Anterior cingulate cortex (tissue), 58 donors: Measurements from ENCODE around the gene DACH1.
A peak's percentile ranks its signal among the peaks of the same experiment; 100 is the strongest.
"Not testable (repeated sequence)": the region's sequence is repeated elsewhere in the genome, so short reads cannot be mapped to it uniquely, and the experiment has no call there.

Experiments used
- DNase-seq, 58 donors: peaks; one replicate each; lab custom pipeline; 2025; lab: John Stamatoyannopoulos, UW

DACH1 gene

GRCh38 chr13:71867131-71867814 is at the start of gene DACH1:
Gene DACH1 (minus strand): TSS chr13:71867204.
- DNase-seq: peak in 3 of 58 donors; percentile 7 to 37 (median 15)

- no peak for DNase-seq
Observed at GRCh38 chr13:71913717-71914116, 46.7 kb upstream of the DACH1 start.

- no peak for DNase-seq
Observed at GRCh38 chr13:71912524-71912923, 45.5 kb upstream of the DACH1 start.

DNA sequence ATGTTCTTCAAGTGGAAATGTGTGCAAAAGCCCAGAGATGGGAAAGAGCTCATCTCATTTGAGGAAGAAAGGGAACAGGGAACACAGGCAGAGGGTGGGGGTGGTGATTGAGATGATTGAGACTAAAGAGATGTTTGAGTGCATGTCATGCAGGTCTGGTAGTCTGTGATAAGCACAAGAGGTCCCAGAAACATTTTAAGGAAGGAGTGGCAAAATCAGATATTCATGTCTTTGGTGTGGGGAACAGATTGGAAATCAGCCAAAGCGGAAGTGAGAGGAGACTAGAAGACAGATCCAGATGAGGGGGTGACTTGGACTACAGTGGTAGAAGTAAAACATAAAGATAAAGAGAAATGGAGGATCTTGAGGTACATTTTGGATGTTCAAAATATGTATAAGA is 39.4 kb upstream of the DACH1 start:
- no peak for DNase-seq

DNA sequence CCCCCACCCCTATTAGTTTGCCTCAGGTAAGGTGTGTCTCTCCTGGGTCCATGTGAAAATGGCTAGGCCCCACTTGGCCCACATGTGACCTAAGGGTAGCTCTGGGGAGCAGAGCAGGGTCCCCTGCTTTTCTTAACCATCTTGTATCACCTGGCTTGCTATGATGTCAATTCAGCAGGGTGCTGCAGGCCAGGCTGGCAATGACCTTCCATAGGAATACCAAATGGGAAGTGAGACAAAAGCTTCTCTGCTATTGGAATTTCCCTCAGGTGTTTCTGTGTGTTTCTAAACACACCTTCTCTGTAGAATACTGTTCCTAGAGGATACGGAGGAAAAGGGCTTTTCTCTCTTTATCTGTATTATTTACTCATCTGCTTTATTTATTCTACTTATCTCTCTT is 35.7 kb upstream of the DACH1 start:
- DNase-seq: no peak

- not testable (repeated sequence) for DNase-seq
Observed at GRCh38 chr13:71893506-71893905, 26.5 kb upstream of the DACH1 start.

GRCh38 chr13:71886880-71887279 is 19.9 kb upstream of the DACH1 start:
- no peak for DNase-seq

DNA sequence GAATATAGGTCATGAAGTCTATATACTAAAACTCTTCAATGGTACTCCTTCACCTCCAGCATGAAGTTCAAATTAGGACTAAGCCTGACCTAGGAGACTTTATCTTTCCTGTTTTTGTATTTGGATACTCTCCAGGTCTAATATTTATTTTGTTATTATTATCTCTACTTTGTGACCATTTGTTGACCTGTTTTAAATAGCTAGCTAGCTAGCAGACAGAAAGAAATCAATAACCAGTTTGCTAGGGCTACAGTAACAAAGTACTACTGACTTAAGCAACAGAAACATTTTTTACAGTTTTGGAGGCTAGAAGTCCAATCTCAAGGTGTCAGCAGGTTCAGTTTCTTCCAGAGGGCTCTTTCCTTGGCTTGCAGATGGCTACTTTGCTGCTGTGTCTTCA is 15.1 kb upstream of the DACH1 start:
- DNase-seq: no peak

DNA sequence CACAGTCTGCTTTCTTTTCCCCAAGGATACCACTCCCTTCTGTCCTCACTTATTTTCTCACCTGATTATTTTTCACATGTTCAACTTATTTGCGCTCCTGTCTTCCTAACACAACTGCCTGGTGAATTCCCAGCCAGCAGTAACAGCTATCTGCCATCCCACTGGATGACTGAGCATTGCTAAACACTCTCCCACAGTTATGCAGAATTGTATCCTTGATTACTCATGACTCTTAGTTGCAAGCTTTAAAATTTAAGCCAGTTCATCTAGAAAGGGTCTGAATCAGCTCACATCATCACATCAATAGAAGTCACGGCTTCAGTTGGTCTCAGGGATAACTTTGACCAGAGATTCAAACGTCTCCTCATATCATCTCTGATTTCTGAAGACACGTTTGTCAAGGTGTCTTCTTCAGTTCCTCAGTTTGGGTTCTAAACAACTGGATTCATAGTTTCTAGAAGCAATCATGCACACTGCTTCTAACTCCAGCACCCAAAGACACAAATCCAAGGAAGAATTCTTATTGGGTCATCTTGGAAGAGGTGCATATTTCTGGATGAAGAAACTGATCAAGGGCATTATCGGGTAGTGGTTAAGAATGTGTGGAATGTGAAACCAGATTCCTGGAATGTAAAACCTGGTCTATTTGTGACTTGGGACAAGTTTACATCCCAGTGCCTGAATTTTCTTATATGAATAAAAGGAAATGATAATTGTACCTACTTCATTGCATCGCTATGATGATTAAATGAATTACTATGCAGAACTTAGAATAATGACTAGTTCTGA is 13.9 kb upstream of the DACH1 start:
- DNase-seq: no peak

DNA sequence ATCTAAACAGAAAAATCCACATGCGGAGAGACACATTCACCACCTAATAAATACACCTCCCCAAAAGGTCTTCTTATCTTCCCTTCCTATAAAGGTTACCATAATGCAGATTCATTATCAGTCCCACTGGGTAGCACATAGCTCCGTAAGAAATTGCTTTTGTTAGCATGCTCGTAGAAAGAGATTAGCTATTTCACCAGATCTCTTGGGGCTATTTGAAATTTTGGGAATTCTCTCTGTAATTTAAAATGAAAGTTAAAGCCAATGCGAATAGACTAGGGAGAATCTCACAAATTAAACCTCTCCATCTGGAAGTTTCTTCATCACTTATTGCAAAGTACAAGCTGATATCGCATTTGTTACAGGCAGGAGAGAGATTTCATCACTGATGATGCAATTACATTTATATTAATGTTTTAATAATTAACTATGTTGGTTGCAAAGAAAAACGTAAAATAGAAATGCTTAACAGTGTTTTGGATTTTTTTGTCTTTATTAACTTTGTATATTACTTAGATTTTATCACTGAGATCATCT is 12.9 kb upstream of the DACH1 start:
- DNase-seq: no peak

- DNase-seq: no peak
Observed at GRCh38 chr13:71879129-71879535, 12.1 kb upstream of the DACH1 start.

- no peak for DNase-seq
Observed at GRCh38 chr13:71877256-71877653, 10.3 kb upstream of the DACH1 start.

DNA sequence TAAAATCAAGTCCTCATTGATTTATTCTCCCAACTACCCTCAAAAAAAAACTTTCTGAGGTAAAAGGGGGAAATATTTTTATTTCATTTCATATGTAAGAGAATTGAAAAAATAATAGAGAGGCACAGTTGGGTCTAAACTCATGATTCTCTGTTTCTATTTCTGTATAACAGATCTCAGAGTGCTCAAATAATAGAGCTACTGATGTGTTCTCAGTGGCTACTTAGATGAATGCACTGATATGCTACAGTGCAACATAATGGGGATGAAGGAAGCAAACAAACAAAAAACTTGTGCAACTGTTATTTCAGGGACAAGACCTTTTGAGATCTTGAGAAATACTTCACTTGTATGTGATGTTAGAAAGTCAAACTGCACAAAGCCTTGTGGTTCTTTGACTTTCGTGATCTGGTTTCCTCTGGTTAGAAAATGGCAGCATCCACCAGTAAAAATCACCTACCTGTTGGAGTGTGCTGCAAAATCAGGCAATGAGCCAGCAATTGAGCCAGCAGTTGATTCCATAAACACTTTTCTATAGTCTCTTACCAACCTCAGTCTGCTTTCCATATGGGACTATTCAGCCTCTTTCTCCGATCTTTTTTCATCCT is 9.7 kb upstream of the DACH1 start:
- DNase-seq: no peak

GRCh38 chr13:71875823-71876222 is 8.8 kb upstream of the DACH1 start:
- no peak for DNase-seq

DNA sequence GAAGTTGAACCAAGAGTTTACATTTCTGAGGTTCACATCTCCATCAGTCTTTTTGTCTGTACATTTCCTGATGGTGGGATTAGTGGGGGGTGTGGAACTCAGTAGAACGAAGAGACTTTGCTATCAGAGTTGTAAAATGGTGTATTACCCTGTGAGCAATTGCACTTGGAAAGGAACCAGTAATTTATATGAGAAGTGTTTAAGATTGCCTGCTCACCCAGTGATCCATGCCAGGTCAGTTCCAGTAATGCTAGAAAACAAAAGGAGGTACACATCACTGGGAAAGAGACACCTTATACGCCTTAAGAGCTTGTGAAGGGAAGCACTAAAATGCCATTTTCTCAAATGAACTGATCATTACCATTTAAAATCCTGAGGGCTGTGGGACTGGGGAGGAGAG is 7.5 kb upstream of the DACH1 start:
- DNase-seq: no peak

DNA sequence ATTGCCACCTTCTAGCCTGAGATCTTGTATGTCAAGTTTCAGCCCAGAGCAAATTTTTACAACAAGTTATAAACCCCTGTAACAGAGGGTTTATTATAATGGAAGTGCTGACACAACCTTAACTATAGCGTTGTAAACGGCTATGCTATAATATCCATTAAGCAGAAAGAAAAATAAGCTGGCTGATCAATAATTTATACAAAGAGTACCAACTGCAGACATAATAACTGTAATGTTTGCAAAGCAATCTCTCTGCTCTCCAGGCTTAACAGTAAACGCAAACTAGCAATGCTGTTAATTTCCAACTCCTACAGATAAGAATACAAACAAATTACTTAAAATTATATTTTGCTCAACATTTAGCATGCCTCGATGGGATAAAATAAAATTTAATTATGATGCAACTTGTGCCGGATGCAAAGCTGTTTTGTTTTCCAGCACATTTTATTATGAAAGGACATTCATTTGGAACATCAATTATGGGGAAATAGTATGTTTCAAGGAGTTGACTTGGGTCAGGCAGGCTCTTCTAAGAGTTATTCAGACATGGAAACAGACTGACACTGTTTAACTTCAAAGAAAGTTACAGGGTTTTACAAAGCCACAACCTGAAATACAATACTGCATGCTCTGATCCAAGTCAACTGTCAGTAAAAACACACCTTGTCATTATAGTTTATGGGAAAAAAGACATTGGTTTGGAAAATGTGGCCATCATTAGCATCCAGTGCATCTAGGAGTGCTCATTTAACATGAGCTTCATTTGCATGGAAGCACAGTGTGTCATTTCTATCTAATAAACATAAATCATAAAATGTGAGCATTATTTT is 6.6 kb upstream of the DACH1 start:
- DNase-seq: no peak

DNA sequence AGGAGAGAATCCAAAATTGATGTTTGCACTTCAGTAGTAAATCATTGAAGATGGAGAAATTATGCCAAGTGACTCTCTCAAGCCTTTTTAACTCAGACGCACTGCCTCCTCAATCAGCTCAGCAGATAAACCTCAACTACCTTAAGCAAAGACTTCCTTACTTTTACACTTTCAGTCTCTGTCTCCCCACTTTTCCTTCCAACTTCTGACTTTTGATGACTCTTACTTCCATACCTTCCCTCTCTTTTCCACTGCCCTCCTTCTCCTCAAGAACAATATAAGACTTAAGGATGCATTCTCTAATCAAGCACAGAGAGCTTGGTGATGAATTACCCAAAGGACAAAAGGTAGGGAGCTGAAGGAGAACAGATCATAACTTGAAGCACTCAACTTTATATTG is 4.8 kb upstream of the DACH1 start:
- no peak for DNase-seq

DNA sequence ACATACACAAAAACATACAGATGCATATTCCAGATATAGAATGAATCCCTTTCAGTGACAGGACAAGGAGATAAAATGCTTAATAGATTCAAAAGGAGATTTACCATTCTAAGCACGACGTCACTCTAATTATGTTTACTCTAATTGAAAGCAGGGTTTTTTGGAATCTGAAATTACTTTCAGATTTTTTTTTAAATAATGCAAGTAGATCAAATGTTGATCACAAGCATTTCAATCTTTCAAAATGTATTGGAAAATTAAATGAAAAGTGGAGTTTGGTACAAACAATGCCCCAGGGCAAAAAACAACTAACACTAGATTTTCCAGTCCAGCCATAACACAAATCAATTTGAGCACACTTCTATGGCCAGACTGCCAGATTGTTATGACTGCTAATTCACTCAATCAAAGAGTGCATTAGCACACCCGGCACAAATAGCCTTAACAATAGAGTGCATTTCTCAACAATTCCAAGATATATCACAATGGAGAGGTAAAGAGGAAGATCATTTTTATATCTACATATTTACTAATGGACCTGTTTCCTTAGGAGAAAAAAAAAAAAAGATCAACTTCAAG is 4.3 kb upstream of the DACH1 start:
- no peak for DNase-seq

- no peak for DNase-seq
Observed at GRCh38 chr13:71870100-71870499, 3.1 kb upstream of the DACH1 start.

DNA sequence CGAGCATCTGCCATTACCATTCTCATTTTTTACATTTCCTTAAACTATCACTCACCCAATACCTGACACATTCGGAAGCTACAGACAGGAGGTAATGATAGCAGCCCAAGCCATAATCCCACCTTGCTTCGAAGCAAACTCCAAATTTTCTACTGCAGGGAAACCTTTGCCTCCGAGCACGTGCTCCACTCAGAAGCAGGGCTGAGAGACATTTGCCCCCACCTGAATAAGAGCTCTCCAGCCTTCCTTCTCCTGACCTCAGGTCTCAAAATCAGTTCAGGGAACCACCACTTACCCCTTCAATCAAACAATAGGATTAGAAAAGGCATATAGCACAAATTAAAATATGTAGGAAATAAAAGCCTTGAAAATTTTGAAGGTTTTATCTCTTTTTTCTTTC is 2.3 kb upstream of the DACH1 start:
- DNase-seq: no peak
